GM06990 (cell line): Measurements from ENCODE around the gene ANKRD63.

Experiments used
- DNase-seq: peaks from one replicate; pipeline ENCODE4 v3.0.0-alpha.2; 2011; ENCODE audit not compliant: insufficient read length; ENCODE audit errors: extremely low read depth
- H3K27me3 ChIP-seq: replicated peaks from 2 replicates; pipeline ENCODE4 v1.6.0; 2011; ENCODE audit warnings: low read length; ENCODE audit not compliant: control insufficient read depth, insufficient read depth
- H3K36me3 ChIP-seq: 2 replicates; pipeline ENCODE4 v1.5.1; 2011; ENCODE audit warnings: low read length; ENCODE audit not compliant: control insufficient read depth, insufficient read depth
- H3K4me3 ChIP-seq: replicated peaks from 2 replicates; pipeline ENCODE4 v1.5.1; 2011; ENCODE audit warnings: low read depth, mild to moderate bottlenecking, control low read depth, low read length
- TF ChIP-seq, protein P1 (sequence below): IDR thresholded peaks from 2 replicates; pipeline ENCODE4 v1.5.1; 2011; ENCODE audit warnings: low read length, control low read depth, mild to moderate bottlenecking, inconsistent platforms; ENCODE audit not compliant: insufficient read depth, poor library complexity, severe bottlenecking

ANKRD63 gene

DNA sequence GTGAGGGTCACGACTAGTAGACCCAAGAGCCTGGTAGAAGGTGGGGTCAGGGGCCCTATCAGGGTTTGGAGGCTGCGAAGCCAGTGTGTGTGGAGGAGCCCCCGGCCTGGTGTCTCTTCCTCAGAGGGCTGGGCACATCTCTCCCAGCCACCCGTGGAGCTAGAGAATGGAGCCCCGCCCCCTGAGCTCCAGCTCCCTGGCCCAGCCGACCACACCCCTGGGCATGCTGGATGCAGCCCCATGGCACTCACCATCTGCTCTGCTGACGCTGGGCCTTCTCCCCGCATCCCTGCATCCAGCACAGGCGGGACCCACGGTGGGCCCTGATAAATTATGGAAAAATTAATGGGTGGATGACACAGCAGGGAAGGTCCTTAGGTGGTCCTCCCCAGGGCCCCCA, 17.5 kb downstream of the ANKRD63 start:
- no peaks in the 10 kb centered on the region for H3K36me3 ChIP-seq
- H3K4me3 ChIP-seq, result no peak overlapping the region
- H3K27me3 ChIP-seq, result no peaks in the 10 kb centered on the region; the same call in 1 of the 2 replicates
- TF ChIP-seq, protein P1, sequence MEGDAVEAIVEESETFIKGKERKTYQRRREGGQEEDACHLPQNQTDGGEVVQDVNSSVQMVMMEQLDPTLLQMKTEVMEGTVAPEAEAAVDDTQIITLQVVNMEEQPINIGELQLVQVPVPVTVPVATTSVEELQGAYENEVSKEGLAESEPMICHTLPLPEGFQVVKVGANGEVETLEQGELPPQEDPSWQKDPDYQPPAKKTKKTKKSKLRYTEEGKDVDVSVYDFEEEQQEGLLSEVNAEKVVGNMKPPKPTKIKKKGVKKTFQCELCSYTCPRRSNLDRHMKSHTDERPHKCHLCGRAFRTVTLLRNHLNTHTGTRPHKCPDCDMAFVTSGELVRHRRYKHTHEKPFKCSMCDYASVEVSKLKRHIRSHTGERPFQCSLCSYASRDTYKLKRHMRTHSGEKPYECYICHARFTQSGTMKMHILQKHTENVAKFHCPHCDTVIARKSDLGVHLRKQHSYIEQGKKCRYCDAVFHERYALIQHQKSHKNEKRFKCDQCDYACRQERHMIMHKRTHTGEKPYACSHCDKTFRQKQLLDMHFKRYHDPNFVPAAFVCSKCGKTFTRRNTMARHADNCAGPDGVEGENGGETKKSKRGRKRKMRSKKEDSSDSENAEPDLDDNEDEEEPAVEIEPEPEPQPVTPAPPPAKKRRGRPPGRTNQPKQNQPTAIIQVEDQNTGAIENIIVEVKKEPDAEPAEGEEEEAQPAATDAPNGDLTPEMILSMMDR, result no peak
- no peak for DNase-seq

DNA sequence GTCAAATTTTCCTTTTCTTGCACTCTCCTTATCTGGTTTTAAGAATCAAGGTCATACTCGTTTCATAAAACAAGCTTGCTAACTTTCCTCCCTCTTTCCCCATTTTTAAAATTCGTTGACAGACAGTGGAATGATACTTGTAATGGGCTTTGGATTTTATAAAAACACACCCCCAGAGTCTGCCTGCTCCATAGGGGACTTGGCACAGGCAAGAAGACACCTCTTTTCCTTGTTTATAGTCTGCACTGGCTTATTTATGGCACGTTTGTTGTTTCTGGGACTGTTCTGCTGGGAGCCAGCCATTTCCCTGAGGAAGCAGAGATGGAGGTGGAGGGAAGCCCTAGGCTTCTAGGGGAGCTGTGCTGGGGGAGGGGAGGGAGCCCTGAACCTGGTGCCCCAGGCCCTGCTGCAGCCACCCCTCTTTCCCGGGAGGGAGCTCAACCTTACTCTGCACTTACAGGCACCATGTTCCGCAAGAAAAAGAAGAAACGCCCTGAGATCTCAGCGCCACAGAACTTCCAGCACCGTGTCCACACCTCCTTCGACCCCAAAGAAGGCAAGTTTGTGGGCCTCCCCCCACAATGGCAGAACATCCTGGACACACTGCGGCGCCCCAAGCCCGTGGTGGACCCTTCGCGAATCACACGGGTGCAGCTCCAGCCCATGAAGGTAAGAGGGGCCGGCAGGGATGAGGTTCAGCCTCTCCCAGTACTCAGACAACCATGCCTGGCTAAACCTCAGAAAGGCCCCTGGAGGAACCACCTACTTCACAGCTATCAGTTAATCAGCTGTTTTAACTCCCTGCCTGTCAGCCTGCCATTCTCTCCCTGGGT, 18.3 kb downstream of the ANKRD63 start:
- DNase-seq, result no peak
- Histone ChIP-seq H3K4me3 (no peak overlapping the region), H3K27me3 (no peaks in the 10 kb centered on the region; the same call in 1 of the 2 replicates), H3K36me3 (no peaks in the 10 kb centered on the region)
- TF ChIP-seq, protein P1, result no peak

DNA sequence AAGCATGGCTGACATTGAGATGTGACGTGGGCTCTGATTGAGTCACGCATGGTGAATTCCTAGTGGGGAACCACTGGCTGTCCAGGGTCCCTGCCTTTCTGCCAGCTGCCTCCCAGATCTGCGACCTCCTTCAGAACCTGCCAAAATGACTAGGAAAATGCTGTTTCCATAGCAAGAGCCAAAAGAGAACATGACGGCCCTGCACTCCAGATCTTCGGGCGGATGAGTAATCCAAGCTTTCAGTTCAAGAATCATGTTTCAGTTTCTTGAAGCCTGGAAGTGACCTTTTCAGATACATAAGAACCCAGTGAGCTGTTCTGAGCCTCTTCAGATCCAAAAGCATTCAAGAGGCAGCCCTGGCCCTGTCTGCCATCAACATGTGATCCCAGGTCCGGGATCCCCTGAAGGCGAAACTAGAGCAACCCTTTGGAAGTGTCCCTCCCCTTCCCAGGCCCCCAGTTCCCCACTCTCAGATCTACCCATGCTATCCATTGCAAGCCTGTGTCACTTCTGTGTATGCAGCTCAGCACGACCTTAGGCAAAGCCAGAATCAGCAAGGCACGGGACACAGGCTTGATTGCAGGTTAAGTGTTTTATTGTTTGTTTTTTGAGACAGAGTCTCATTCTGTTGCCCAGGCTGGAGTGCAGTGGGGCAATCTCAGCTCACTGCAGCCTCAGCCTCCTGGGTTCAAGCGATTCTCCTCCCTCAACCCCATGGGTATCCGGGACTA, 19.7 kb downstream of the ANKRD63 start:
- TF ChIP-seq, protein P1, result no peak
- DNase-seq, result no peak

DNA sequence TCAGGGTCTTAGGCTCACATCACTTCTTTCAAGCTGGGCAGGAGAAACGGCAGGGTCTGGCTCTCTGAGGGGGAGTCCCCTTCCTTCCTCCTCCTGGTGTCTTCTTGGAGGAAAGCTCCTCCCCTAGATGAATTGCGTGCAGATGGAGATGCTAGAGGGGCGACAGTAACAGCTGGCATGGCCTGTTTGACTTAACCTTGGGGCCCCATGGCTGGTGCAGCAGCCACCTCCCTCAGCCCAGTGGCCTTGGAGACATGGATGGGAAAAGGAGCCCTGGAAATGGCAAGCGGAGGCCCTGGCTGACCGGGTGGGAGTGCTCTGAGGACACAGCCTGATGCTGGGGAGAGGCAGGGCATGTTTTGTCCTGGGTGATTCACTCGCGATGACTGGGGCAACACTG, 23.8 kb downstream of the ANKRD63 start:
- Histone ChIP-seq H3K4me3 (no peak overlapping the region), H3K36me3 (no peaks in the 10 kb centered on the region; the same call in 1 of the 2 replicates), H3K27me3 (no peaks in the 10 kb centered on the region)
- DNase-seq, result no peak
- TF ChIP-seq, protein P1, result no peak

More for the DNA sequence above, 19.7 kb downstream of the ANKRD63 start:
- no peaks in the 10 kb centered on the region for H3K36me3 ChIP-seq
- no peak overlapping the region for H3K4me3 ChIP-seq
- H3K27me3 ChIP-seq, result no peaks in the 10 kb centered on the region; the same call in 1 of the 2 replicates

DNA sequence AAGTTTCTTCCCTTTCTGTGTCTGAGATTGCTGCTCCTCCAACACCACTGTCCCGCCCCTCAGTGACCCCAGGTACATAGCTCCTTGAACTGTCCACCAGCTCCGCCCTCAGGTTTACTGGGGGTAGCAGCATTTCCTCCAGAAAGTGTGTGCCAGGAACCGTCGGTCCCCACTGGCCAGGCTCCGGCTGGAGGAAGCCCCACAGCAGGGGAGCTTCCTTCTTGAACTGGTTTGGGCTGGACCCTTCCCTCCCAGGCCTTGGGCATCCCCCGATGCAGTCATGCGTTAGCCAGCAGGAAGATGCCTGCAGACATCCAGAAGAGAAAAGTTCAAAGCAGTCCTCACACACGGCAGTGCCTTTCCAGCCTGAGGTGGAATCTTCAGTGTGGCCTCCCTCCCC, 24.3 kb downstream of the ANKRD63 start:
- H3K27me3 ChIP-seq, result no peaks in the 10 kb centered on the region
- H3K36me3 ChIP-seq, result no peaks in the 10 kb centered on the region; the same call in 1 of the 2 replicates
- TF ChIP-seq, protein P1, result no peak
- no peak overlapping the region for H3K4me3 ChIP-seq
- no peak for DNase-seq
